HG02981 (cell line): ENCODE results near the gene RERE.

ENCODE experiments used
- ATAC-seq: cut with Tn5 transposase; IDR thresholded peaks from one replicate; pipeline ENCODE4 v1.9.1; 2021; ENCODE audit warnings: mild to moderate bottlenecking, moderate library complexity; ENCODE audit not compliant: unreplicated experiment

RERE gene

DNA sequence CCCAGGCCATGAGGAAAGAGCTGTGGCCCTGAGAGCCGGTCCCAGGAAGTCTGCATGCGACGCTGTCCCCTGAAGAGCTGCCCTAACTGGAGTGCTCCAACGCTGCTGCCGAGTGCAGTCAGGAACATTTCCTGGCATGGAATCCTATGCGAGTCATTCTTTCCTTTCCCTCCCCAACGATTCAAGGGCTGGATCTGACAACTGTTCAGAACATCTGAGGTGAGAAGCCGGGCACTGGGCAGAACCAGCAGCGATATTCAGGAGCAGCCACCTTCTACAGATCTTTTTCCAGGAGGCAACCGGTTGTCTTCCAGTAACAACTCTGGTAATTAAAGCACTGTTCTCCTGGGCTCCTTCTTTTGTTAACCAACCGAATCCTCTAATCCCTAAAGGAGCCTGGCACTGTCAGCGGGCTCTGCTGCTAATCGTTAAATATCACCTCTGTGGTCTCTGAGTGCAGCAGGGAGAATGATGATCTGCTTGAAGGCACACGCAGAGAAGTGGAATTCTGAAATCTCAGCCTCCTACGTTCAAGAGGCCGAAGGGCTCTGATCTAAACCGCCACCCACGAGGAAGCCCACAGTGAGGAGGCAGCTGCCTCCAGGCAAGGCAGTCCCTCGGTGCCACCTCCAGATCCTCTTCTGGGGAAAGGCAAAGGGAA, 443.7 kb downstream of the RERE start:
- ATAC-seq = no peak

DNA sequence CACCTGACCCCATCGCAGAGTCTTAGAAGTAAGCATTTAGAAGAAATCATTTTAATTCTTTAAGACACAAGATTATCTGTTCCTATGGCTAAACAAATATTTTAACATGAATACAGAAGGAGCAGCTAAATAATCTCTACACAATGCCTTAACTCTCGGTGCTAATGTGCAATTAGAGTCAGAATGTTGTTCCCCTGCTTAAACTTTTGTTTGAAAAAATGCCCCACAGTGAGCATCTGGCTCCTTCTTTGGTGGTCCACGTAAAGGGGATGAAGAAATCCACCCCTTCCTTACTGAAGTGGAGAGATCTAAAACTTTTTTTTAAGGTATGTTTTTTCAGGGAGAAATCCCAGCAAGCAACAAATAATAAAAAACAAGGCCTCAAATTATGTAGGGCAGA, 444.3 kb downstream of the RERE start:
- ATAC-seq = no peak

GRCh38 chr1:8371372-8371991, 446.0 kb downstream of the RERE start:
- ATAC-seq = no peak

- no peak for ATAC-seq
Measured at GRCh38 chr1:8370905-8371315, 446.5 kb downstream of the RERE start.

- no peak for ATAC-seq
Measured at GRCh38 chr1:8370046-8370881, 447.2 kb downstream of the RERE start.

DNA sequence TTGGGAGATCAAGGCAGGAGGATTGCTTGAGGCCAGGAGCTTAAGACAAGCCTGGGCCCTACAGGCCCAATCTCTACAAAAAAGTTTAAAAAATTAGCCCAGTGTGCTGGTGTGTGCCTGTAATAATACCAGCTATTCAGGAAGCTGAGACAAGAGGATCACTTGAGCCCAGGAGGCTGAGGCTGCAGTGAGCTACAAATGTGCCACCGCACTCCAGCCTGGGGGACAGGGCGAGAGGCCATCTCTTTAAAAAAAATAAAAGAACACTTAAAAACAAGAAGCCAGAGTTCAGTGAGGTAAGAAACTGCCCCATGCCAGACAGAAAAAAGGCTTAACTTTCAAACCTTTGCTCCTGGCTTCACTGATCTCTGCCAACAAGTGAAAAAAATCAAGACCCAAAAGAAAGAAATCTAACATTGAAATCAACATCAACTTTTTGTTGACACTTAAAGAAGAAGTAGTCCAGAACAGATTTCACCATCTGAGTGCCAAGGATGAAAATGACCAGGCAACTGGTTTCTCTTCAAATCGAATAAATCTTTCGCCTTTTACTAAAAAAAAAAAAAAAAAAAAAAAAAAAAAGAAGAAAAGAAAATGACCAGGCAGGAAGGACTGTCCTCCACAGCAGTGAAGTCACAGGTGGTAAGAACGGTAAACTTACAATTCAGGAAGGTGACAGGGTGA, 448.3 kb downstream of the RERE start:
- ATAC-seq = no peak

DNA sequence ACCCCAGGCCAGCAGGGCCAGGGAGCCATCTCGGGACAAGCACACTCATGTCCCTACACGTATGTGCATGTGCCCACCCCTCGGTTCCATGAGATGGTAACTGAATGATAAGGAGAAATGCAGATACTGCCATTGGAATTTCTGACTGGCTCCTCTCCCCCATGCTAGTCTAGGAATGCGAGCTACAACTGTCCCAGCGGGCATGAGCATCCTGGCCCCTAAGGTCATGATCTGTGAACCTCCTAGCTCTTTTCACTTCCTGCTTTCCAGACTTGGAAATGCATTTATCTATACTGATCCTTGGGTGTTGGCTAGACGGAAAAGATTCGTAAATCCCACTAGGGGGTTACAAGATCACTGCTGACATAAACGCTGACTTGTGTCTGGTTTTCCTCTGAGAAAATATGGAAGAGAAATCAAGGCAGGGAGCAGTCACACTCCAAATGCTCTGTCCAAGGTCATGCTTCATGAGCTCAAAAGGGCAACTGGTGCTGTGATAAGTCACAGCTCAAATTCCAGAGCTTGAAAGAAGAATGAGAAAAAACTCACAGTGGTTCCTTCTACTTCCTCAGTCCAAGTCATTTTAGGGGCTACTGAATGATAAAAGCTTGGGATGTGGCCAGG, 449.8 kb downstream of the RERE start:
- ATAC-seq = no peak

DNA sequence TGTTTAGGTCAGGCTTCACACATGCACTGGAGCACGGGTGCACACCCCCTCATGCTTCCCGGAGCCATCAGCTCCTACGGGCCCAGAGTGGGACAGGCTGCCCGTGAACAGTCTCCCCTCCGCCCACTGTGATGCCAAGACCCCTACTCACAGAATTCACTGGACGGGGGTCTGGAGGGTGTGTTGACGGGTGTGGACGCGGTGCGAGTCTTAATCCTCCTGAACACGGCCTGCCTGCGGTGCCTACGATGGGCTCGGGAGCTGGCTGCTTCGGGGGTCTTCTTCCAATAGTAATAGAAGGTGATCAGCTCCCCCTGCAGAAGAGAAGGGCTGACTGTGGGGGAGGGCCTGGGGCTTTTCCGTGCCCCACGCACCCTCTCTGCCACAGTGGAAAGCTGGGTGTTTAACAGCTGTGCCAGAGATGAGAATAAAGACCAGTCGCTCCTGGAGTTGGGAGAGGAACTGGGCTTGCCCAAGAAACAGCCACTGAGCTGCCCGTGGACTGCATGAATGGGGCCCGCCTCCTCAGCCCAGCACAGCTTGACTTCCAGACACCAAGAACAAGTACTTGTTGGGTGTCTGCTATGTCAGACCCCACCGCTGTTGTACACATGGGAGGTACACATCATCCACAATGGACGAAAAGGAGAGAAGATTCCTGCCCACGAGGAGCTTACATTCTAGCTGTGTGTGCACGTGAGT, 451.6 kb downstream of the RERE start:
- no peak for ATAC-seq

DNA sequence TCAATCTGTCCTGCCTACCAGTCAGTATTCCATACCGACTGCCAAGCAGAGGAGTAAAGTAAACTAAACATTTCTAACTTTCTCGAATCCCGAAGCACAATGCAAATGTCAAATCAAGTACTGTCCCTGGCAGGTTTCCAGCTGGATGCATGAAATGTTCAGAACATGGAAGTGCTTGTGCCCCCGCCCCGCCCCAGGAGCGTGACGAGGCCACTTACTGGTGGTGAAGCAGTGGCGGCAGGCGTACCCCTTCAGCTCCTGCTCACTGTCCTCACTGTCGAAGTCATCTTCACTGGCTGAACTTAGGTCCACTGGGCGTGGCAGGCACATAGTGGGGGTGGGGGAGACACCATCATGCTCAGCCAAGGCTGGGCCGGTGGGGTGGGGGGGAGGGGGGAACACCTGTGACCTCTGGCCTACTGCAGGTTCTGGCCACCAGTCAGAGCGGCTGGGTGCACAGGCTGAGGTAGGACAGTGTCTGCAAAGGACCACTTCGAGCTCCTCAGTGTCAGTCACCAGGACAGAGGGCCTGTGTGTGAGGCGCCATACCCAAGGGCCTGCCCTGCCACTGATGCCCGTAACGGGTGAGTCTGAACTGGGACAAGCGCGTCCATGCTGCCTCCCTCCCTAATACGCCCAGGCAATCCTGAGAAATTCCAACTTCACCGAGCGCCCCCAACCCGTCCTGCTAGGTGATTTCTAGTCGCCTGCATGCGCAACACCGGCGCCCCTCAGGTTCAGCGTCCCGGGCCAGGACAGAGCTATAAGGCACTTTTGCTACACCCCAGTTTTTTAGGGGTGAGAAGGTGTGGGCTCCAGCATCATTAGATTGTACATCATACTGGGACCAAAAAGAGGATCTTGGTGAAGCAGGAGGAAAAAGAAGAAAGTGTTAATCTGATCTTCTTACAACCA, 452.7 kb downstream of the RERE start:
- ATAC-seq = no peak

GRCh38 chr1:8363767-8364301, 453.6 kb downstream of the RERE start:
- ATAC-seq = no peak

- ATAC-seq = no peak
Measured at GRCh38 chr1:8363186-8363766, 454.2 kb downstream of the RERE start.

GRCh38 chr1:8362701-8363101, 454.7 kb downstream of the RERE start:
- ATAC-seq = no peak

DNA sequence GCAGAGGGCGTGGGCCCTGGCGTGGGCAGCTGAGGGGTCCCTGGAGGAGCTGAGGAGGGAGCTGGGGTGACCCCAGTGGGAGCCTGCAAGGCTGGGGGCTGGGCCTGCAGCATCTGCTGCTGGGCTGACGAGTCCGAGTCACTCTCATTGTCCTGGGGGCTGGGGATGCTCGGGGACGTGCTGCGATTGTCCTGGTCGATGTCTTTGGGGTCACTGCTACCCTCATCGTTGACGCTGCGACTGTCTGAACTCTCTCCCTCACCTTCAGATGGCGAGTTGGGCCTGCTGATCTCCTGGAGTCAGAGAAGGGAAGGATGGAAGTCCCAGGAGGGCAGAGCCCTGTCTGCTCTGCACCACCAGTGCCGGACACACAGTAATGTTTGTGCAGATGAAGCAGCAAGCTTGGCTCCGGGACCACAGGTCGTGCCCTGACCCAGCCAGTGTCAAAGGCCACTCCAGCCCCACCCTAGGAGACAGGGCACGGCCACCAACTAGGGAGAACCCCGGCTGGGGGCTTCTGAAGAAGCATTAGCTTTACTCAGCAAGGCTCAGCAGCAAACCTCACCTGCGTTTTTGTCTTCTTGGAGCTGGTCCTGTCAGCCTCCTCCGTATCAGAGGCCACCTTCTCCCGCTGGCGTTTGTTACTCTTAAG, 456.1 kb downstream of the RERE start:
- ATAC-seq = no peak

DNA sequence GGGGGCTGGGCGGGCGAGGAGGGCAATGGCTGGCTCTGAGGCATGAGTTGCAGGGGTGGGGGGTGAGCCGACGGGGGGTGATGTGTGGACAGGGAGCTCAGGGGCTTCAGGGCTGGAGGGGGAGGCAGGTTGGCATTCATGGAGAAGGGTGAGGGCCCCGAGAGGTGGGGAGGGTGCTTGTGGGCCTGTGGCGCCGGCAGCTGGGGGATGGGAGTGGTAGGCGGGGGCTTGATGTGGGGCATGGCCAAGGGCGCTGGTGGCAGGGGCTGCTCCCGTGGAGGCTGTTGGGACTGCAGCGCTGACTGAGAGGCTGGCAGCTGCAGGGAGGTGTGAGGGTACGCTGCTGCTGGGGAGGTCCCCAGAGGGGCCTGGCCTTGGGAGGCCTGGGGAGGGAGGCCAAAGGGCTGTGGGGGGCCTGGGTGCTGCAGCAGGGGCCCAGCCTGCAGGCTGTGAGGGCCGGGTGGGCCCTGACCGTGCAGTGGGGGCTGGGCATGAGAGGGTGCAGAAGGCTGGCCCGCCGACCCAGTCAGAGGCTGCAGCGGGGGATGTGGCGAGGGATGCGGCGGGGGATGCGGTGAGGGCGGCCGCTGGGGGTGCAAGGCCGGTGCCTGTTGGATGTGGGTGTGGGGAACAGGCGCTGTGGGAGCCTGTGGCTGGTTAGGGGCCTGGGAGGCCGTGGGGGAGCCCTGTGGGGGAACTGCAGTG, 456.8 kb downstream of the RERE start:
- ATAC-seq = no peak

DNA sequence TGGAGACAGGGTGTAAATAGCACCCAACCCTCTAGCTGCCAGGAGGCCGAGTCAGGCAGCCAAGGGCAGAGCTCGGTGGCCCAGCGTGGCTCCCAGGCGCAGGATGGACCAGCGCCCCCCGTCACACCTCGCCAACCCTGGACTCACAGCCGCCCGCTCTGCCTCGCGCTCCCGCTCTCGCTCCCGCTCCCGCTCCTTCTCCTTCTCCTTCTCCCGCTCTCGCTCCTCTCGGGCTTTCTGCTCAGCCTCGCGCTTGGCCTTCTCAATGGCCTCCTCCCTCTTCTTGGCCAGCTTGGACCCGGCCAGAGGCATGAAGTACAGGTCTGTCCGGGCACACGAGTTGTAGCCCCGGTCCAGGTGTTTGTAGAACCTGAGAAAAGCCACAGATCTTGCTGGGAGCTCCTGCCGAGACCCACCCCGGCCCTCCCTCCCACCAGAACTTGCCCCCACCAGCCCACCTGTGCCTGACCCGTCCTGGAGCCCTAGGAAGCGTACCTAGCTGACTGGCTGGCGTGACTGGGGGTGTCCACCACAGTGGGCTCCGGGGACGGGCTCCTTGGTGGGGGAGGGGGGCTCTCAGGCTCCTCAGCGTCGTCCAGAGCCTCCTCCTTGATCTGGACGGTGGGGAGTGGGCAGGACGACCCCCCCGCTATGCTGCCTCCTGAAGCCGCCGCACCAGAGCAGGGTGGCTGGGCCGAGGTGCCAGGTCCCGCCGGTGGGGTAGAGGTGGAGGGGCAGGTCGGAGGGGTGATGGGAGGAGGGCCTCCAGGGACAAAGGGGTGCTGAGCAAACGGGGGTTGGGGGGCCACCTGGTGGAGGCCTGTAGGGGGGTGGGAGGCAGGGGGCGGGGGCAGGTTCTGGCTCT, 457.6 kb downstream of the RERE start:
- no peak for ATAC-seq

GRCh38 chr1:8358897-8359616, 458.4 kb downstream of the RERE start:
- no peak for ATAC-seq
